HG02798 (cell line): ENCODE results near the gene TSPAN9.

Experiments used
- ATAC-seq: cut with Tn5 transposase; IDR thresholded peaks from one replicate; pipeline ENCODE4 v1.9.1; 2021; ENCODE audit warnings: mild to moderate bottlenecking; ENCODE audit not compliant: unreplicated experiment, poor library complexity

TSPAN9 gene, protein sequence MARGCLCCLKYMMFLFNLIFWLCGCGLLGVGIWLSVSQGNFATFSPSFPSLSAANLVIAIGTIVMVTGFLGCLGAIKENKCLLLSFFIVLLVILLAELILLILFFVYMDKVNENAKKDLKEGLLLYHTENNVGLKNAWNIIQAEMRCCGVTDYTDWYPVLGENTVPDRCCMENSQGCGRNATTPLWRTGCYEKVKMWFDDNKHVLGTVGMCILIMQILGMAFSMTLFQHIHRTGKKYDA

DNA sequence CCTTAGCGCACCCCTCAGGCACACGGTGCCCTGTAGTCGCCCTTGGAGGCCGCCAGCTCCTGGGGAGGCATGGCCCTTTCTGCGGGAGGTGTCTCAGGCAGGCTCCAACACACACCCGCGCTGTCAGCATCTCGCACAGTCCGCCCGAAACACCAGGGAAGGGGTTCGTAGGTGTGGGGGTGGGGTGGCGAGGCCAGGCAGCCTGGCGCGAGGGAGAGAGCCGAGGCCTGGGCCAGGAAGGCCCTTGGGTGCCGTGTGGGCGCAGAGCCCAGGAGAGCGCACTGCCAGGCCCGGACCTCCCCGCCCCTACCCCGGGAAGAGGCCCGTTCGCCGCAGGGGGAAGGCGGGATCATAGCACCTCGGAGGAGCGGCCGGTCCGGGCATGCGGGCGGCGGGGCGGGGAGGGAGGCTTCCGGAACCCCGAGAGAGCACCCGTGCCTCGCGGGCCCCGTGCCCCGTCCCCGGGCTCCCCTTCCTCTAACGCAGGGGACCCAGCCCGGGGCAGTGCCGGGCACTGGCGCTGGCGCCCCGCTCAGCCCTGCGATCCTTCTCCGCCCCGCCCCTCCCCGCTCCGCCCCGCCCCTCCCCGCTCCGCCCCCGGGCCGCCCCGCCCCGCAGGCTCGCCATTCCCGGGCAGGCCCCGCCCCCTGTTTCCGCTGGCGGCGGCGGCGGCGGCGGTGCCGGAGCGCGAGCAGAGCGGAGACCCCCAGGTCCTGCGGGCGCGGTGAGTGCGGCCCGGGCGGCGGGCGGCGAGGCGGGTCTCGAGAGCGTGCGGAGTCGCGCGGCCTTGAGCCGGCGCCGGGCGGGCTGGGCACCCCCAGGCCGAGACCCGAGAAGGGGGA is at the start of gene TSPAN9:
Gene TSPAN9 (plus strand): TSS at position 650 of the 842 bp plus-strand sequence. CDS start 123,815 bp downstream, outside the sequence.
- peak; percentile 68 for ATAC-seq

DNA sequence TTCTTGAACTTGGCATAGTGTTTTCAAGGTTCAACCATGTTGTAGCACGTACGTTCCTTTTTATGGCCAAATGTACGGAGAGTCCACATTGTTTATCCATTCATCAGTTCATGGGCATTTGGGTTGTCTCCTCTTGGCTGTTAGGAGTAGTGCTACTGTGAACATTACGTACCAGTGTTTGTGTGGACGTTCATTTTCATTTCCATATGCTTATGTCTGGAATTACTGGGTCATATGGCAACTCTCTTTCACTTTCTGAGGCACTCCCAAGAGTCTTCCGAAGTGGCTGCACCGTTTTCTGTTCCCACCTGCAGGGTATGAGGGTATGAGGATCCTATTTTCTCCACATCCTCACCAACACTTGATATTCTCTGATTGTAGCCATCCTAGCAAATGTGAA is 49.1 kb upstream of the TSPAN9 start:
- ATAC-seq: no peak

DNA sequence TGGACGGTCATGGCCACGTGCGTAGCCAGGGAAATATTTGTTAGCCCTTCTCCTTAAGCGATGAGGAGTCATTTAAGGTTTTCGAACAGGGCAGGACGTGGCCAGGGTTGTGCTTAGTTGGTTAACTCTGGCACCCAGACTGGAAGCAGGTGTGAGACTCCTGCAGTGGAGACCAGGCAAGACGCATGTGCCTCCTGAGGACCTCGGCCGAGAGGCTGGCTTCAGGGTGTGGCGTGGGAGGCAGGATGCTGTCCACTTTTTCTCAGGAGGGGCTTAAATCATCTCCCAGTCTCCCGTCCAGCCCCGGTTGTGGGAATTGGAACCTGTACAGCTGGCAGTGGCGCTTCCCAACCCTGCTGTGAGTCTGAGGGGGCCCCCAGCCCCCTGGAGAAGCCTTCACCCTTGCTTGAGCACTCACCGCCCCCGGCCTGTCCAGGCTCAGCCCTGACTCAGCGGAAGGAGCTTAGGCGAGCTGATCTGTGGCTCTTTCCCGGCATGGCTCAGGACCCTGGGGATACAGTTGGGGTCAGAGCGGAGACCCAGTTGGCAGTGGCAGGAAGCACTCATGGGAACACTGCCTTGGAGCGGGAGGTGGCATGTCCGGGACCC is 46.3 kb upstream of the TSPAN9 start:
- no peak for ATAC-seq

DNA sequence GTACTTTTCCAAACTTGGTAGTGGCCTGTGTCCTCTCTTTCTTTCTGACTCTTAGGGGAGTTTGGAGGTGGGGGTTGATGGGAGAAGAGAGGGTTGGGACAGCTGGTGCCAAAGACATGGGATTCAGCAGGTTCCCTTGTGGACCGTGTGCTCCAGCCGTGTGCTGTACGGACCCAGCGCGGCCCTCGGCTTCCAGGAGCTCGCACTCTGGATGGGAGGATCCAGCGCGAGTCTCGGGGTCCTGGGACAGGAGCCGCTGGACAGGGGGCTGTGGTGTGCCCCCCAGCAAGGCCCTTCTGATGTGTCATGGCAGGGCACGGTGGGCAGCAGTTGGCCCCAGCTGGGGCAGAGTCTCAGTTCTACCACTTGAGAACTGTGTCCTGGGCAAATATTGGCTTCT is 45.0 kb upstream of the TSPAN9 start:
- no peak for ATAC-seq

DNA sequence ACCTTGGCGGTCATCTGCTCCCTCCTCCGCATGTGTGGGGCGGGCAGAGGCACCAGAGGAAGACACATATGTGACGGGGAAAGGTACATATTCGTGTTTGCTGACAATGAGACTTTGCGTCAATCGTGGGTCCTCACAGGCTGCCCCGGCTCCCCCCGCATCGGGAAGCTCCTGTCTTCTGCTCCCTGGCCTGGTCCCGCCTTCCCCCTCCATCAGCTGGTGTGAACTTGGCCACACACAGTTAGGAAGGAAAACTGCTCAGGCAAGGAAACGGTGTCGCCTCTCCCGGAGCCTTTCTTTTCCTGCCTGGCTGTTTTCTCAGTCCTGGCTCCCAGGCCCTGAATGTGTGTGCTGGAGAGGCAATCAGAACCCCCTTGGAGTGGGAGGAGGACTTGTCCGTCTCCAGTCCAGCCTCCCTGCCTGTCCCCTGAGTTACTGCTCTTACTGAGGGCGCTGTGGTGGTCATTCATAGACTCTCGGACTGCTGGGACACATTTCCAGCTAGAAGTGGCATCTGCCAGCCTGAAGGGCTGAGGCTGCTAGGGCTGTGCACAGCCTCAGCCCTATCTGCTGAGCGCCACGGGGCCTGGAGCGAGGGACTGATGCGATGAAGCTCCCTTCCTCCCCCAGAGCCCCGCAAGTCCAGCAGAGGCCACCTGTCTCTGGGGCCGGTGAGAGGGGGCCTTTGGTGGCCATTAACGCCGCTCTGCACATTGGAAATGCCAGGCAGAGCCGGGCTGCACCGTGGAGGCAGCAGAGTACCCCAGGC is 44.2 kb upstream of the TSPAN9 start:
- no peak for ATAC-seq

DNA sequence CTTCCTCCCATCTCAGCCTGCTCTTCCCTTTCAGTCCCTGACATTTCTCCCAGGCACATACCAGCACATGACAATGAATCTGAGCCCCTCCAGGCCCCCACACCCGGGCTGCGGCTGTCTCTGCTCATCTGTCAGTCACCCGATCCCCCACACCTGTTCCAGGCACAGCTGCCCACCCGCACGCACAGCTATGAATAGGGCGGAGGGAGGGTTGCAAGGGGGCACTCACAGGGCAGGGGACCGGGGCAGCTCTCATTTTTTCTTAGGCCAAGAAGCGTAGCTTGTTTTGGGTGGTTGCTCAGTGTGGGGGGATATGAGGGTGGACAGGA is 43.7 kb upstream of the TSPAN9 start:
- no peak for ATAC-seq

DNA sequence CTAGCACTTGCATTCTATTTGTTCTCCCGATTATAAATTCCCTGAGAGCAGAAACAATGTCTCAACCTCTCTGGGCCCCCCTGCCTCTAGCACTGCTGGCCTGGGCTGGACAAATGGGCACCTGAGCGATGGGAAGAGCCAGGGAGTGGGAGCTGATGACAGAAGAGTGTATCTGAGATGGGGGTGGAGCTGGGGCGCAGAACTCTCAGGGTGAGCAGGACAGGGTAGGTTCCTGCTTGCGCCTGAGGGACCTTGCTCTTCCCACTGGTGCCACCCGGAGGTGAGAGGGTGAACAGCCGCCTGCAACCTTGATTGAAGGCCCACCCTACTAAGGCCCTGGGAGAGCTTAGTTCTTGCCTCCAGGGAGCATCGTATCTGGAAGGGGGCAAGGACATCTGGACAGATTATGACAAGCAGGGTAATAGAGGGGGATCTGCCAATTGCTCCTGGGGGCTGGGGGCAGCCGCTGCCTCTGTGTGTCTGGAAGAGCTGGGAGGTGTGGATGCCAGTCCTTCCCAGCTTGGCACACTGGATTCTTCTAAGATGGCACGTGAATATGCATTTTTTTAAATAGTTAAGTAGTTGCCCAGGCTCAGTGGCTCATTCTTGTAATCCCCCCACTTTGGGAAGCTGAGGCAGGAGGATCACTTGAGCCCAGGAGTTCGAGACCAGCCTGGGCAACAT is 43.0 kb upstream of the TSPAN9 start:
- ATAC-seq: peak; percentile 68

DNA sequence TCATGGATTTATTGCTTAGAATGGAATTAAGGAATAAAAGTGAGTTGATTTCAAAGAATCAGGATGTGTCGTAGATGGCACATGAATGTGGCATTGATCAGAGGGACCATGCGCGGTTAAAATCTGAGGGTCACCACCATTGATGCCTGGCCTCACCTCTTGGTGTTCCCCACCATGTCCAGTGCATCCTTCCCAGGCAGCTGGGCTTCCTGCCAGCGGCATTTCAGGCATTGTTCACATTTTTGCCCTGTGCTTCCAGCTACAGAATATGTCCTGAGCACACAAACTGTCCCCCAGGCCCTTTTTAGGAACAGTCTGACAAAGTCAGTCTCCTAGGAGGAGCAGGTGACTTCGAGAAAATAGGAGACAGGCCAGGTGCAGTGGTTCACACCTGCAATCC is 42.0 kb upstream of the TSPAN9 start:
- ATAC-seq: no peak

DNA sequence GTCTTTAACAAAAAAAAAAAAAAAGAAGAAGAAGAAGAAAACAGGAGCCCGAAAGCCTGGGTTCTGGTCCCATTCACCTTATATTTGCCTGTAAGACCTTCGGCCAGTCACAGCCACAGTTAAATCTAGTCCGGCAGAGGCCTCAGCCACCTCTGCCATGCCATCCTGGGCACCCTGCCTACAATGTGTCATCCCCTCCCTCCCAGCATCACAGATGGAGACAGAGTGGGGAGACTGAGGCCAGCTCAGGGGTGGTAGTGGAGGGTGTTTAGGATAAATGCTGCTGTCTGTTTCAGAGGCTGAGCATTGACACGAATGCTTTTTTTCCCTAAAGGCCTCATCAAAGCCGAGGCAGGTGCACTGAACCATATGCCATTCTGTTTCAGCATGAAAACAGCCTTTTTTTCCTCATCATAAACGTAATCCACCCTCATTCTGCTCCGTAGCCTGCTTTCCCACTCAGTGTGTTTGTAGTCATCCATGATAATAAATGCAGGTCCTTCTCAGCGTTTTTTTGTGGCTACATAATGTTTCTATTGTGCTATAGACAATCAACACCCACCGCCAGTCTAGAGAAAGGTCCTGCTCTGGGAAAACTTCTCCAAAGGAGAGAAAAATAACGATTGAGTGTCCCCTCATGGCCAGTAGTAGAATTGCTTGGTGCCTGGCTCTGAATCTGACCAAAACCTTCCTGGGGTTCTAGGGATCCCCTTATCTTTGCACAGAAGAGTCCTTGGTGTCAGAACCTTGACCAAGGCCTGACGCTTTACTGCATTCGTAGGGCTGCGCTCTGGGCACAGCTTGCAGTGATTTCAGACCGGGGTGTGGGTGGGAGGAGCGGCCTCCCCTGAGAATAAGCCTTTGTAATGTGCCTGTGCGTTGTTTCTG is 41.1 kb upstream of the TSPAN9 start:
- ATAC-seq: no peak

DNA sequence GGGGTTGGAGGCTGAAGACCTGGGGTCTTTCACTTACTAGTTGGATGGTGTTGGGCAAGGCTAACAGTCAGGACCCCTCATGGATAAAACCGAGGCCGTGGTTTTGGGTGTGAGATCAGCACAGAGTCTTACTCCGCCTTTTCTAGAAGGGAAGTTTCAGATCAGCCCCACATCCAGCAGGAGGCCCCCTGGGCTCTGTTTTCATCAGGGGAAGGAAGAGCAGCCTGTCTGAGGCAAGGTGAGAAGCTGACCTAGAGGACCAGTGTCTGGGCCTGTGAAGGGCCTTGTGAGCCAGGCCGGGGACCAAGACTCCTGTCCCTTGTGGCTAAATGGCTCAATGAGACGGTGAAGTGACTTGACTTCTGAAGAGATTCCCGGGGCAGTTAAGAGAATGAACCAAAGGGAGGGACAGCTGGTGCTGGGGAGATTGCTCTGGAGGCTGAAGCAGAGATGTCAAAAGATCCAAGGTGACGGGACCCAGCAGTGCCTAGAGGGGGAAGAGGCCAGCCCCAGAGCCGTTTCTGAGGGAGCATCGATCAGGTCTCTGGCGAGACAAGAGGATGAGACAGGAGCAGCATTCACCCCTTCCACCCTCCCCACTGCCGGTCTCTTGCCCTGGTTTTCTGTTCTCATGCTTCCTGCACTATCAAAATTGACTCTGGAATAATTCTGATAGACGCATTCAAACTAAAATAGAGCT is 40.1 kb upstream of the TSPAN9 start:
- no peak for ATAC-seq

DNA sequence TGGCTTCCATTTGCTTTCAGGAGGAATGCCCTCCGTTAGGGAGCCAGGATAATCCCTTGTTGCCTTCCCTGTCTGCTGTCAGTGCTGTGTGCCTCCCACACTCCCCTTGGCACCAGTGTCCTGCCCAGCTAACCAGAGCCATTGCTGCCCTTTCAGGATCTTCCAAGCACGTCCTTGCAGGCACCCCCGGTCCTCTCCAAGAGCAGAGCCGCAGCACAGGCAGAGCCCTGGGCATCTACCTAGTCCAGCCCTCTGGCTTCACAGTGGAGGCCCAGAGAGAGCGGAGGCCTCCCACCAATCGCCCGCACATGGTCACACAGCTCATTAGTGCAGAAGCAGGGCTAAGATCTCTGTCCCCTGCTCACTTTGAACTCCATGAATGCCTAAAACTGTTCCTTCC is 39.0 kb upstream of the TSPAN9 start:
- ATAC-seq: no peak

DNA sequence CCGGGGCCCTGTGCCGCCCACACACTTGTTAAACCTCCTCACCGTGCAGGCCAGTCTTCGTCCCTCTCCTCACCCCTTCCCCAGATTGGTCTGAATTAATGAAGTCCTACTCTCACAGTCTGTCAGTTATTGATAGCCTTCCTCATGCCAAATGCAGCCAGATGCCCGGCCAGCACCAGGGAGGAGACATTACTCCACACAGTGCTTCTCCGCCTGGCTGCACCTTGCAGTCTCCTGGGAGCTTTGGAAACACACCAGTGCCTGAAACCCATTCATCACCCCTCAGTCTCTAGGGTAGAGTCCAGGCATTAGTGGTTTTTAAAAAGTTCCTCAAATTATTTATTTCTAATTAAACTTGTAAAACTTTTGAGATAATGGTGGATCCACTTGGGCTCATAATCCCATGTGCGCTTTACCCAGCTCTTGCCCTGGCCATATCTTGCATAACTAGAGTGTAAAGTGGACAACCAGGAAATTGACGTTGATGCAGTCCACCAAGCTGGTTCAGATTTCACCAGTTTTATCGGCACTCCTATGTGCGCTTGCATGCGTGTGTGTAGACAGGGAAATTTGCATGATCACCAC is 38.2 kb upstream of the TSPAN9 start:
- ATAC-seq: no peak

DNA sequence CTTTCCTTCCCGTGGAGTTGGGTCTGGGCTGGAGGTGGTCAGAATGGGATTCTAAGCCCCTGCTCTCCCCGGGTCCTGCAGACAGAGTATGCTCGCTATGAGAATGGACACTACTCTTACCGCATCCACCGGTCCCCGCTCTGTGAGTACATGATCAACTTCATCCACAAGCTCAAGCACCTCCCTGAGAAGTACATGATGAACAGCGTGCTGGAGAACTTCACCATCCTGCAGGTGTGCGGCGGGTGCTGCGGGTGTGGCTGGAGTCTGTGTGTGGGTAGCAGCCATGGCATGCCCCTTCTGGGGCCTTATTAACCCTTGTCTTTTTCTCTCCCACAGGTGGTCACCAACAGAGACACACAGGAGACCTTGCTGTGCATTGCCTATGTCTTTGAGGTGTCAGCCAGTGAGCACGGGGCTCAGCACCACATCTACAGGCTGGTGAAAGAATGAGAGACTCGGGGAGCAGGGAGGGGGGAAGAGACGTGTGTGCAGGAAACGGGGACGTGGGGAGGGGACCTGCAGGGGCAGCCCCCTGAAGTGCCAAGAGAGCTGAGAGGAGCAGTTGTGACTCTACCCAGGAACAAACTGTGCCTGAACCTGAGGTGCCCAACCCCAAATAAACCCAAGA is 37.0 kb upstream of the TSPAN9 start:
- ATAC-seq: no peak

DNA sequence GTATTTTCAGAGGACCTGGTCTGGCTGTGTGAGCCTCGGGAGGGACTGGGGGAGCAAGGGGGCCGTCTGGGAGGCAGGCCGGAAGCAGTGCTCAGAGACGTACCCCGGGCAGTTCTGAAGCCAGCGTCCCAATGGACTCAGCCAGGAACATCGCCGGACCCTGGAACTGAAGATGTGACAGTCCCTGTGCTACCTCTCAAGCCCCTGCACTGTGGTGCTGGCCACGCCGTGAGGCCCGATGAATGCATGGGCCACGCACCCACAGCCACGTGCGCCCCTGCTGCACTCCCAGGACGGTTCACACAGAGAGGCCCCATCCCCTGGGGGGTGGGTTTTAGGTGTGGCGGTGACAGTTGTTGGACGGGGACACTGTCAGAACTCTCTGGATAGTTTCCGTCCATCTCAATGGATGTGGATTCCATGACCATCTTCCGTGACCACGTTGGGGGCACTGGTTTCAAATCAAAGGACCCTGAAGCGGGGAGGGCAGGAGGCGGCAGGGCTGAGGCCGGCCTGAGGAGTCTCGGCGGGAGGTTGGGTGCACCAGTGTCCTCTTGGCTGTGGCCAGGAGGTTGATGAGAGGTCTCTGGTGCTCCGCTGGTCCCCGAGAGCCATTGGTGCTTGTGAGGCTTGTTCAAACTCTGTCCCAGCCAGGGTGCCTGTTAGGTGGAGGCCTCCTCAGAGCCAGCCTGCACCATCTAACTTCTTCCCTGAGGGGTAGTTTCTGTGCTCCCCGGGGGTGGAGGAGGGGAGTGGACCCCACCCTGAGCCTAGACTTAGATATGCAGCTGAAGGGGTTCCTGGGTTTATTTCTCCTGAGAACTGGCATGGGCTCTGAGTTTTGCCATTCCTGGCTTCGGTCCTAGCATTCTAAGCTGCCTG is 36.3 kb upstream of the TSPAN9 start:
- ATAC-seq: no peak

DNA sequence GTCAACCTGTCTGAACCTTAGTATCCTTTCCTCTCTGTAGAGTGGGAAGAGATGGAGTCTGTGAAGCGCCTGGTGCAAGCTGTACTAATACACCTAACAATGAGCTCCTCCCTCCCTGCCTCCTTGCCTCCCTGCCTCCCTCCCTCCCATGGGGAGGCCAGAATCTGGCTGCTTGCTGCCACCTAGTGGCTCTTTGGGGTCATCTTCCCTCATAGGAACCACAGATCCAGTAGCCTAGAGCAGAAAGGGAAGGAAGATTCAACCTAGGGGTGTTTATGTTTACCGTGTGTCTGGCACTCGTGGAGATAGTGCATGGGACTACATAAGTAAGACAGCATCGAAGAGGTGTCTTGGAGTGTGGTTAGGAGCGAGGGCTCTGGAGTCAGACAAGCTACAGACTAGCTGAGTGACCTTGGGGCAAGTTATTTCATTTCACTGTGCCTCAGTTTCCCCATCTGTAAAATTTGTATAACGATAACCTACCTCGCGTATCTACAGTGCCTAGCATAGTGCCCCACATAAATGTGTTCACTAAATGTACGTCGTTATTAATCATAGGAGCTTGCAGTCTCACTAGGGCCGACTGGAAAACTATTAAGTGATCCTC is 35.5 kb upstream of the TSPAN9 start:
- peak; percentile 71 for ATAC-seq

DNA sequence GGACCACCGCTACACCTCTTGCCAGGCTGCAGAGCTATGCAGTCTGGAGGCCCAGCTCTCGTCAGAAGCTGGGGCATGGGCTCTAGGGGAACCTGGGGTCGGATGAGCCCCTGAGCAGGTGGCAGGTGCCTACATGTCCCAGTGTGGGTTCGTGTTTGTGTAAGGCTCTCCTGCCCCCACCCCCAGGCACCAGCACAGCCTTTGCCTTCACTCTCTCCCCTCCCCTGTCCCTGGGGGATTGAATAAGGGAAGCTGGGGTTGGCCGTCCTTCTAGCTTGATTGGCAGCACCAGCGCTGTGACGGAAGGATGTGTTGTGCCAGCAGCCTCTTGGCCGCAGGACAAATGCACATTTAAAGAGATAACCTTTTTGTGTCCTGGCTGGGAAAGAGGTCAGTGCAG is 34.8 kb upstream of the TSPAN9 start:
- no peak for ATAC-seq

DNA sequence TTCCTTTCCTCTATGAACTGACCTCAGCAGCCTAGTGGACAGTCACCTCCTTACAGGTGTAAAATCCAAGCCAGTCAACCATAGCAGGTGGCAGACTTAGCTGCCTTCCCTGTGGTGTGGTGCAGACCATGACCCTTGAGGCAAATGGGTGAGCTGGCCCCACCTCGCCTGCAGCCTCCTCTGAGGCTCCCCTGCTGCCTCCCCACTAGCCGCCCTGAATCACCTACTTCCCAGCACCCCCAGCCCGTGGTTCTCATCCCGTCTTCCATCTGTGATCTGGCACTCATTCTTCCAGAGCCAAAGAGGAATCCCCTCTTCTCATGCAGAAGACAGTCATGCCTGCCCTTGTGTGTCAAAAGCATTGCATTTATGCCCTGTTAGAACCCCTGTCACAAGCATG is 34.4 kb upstream of the TSPAN9 start:
- no peak for ATAC-seq
